Left lung (tissue), 10 donors: ENCODE results near the gene RALGAPB. TPM values are rescaled to one million over a fixed set of nuclear protein-coding genes. Genes with fewer than 3 reads are reported as not detected.
"Not testable (repeated sequence)": the region's sequence is repeated elsewhere in the genome, so short reads cannot be mapped to it uniquely, and the experiment has no call there.

Experiments used
- ATAC-seq: fragments of 200-7000 bp; cut with Tn5 transposase; one replicate; pipeline ENCODE4 v1.9.1; 2020; ENCODE audit warnings: moderate library complexity
- DNase-seq, 4 donors: peaks; one replicate each; pipeline ENCODE4 v3.0.0-alpha.2; 2013 to 2020
- H3K27ac ChIP-seq, 2 donors: fragments of 200-600 bp; sonication (generic) in 1 of 2; one replicate each; pipeline versions ENCODE4 v1.5.0 to v1.8.0; 2020 to 2021
- H3K27me3 ChIP-seq, 2 donors: fragments of 200-600 bp; sonication (generic) in 1 of 2; one replicate each; pipeline versions ENCODE4 v1.5.0 to v1.8.0; 2020 to 2021
- H3K36me3 ChIP-seq, 2 donors: fragments of 200-600 bp; sonication (generic) in 1 of 2; one replicate each; pipeline versions ENCODE4 v1.5.0 to v1.8.0; 2020 to 2021
- H3K4me1 ChIP-seq, 2 donors: fragments of 200-600 bp; one replicate each; pipeline ENCODE4 v1.8.0; 2021
- H3K4me3 ChIP-seq, 2 donors: fragments of 200-600 bp; sonication (generic) in 1 of 2; one replicate each; pipeline versions ENCODE4 v1.5.0 to v1.8.0; 2020 to 2021; ENCODE audit warnings: mild to moderate bottlenecking in 1 of 2
- H3K9me3 ChIP-seq, 2 donors: fragments of 200-600 bp; sonication (generic) in 1 of 2; one replicate each; pipeline versions ENCODE4 v1.5.0 to v1.8.0; 2020 to 2021
- intact Hi-C, 2 donors: fragments of 100-400 bp; cut with DNase I; formaldehyde crosslinking; loops; one replicate each; pipeline versions ENCODE4 v1.11.2 to v1.14.2; 2022
- polyA plus RNA-seq, 6 donors: library from polyadenylated mRNA; unstranded; fragments of 120-200 nt; gene quantifications; one replicate each; pipeline ENCODE4 v1.2.1, GENCODE V29; 2013; ENCODE audit not compliant: insufficient read length in 6 of 6
- total RNA-seq, 2 donors: library from RNA; stranded (reverse); fragmentation: NEBNext Ultra II Directional; extraction: Animal tissue kit (Norgen Biotek cat#: 25700); gene quantifications; one replicate each; pipeline ENCODE4 v1.2.1, GENCODE V29; 2021
- TF ChIP-seq, protein P1 (sequence below), 2 donors: fragments of 200-600 bp; sonication (generic) in 1 of 2; IDR thresholded peaks; one replicate each; pipeline versions ENCODE4 v1.5.0 to v1.8.0; 2021; ENCODE audit warnings: antibody characterized with exemption in 2 of 2
- donor health status: DM: no; HTN: yes; CAD: no.
- donor health status: DM: no; HTN: no; CAD: no.

The RALGAPB gene
- total and polyA plus RNA-seq, 8 donors = 29.6 to 38.4 (median 35.8) TPM

DNA sequence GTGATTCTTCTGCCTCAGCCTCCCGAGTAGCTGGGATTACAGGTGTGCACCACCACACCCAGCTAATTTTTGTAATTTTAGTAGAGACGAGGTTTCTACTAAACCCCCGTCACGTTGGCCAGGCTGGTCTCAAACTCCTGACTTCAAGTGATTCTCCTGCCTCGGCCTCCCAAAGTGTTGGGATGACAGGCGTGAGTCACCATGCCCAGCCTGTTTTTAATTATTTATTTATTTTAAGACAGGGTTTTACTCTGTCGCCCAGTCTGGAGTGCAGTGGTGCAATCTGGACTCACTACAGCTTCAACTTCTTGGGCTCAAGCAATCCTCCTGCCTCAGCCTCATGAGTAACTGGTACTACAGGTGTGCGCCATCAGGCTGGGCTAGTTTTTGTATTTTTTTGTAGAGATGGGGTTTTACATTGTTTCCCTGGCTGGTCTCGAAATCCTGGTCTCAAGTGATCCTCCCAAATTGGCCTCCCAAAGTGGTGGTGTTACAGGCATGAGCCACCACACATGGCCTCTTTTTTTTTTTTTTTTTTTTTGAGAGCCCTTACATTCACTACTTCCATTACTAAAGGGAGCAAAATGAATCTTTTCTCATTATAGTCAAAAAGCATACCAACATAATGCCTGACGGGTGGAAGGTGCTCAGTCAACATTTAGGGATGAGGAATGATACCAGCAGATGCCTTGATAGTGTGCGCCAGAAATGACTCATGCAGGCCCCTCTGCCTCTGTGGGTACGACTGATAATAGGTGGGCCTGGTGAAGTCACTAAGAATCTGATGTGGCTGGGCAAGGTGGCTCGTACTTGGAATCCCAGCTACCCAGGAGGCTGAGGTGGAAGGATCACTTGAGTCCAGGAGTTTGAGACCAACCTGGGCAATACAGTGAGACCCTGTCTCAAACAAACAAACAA is 17.8 kb upstream of the RALGAPB start:
- H3K36me3 ChIP-seq = peaks cover 0 to 10% of the 10 kb centered on the region in 2 donors
- DNase-seq (no peak), ATAC-seq (no peak)
- no peak overlapping the region for H3K27ac ChIP-seq
- H3K4me1 ChIP-seq = peaks cover 0 to 2% of the 10 kb centered on the region in 2 donors
- H3K9me3 ChIP-seq = no peaks in the 10 kb centered on the region
- no peak overlapping the region for H3K4me3 ChIP-seq
- H3K27me3 ChIP-seq = no peaks in the 10 kb centered on the region
- TF ChIP-seq, protein P1, sequence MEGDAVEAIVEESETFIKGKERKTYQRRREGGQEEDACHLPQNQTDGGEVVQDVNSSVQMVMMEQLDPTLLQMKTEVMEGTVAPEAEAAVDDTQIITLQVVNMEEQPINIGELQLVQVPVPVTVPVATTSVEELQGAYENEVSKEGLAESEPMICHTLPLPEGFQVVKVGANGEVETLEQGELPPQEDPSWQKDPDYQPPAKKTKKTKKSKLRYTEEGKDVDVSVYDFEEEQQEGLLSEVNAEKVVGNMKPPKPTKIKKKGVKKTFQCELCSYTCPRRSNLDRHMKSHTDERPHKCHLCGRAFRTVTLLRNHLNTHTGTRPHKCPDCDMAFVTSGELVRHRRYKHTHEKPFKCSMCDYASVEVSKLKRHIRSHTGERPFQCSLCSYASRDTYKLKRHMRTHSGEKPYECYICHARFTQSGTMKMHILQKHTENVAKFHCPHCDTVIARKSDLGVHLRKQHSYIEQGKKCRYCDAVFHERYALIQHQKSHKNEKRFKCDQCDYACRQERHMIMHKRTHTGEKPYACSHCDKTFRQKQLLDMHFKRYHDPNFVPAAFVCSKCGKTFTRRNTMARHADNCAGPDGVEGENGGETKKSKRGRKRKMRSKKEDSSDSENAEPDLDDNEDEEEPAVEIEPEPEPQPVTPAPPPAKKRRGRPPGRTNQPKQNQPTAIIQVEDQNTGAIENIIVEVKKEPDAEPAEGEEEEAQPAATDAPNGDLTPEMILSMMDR (IDR thresholded peaks at IDR 0.05) = no peak
- intact Hi-C loops = no loop called here

DNA sequence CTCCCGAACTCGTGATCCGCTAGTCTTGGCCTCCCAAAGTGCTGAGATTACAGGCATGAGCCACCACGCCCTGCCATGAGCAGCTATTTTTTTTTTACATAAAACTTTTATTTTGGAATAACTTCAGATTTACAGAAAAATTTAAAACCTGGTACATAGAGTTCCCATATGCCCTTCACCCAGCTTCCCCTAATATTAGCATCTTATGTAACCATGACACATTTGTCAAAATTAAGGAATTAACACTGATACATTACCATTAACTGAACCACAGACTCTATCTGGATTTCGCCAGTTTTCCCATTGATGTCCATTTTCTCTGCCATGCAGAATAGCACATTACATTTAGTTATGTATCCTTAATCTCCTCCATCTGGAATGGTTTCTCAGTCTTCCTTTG is 14.3 kb upstream of the RALGAPB start:
- TF ChIP-seq, protein P1 (IDR thresholded peaks at IDR 0.05) = no peak
- Histone ChIP-seq H3K27me3 (no peaks in the 10 kb centered on the region), H3K9me3 (no peaks in the 10 kb centered on the region), H3K4me1 (peaks cover 0 to 2% of the 10 kb centered on the region in 2 donors), H3K4me3 (no peak overlapping the region), H3K36me3 (no peaks in the 10 kb centered on the region), H3K27ac (no peak overlapping the region)
- DNase-seq (no peak), ATAC-seq (no peak)
- intact Hi-C loops = no loop called here

DNA sequence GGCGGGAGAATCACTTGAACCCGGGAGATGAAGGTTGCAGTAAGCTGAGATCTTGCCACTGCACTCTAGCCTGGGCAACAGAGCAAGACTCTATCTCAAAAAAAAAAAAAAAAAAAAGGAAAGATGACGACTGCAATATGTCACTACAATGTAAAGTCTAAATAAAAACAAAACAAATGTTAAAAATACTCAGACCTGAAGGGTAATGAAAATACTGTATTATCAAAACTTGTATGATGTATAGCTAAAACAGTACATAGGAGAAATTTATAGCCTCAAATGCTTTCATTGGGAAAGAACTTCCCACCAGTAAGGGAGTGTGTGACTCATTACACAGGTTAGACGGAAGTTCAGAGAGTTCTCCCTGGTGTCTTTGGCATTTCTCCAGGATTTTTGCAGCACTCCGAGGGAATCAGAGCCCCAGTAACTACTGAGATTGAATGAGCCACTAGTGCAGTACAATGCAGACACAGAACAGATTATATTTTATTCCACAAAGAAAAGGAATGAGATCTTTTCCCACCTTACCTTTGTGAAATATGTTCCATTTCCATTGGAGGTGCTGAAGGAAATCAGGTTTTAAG is 12.5 kb upstream of the RALGAPB start:
- intact Hi-C loops = no loop called here
- H3K4me3 ChIP-seq = no peak overlapping the region
- H3K9me3 ChIP-seq = no peaks in the 10 kb centered on the region
- H3K27me3 ChIP-seq = no peaks in the 10 kb centered on the region
- H3K36me3 ChIP-seq = no peaks in the 10 kb centered on the region
- peak overlapping the region; percentile 48 to 50 for H3K27ac ChIP-seq
- H3K4me1 ChIP-seq = peaks cover 0 to 2% of the 10 kb centered on the region in 2 donors
- TF ChIP-seq, protein P1 (IDR thresholded peaks at IDR 0.05) = no peak
- peak; percentile 97 for ATAC-seq
- peak in 1 of 4 donors; percentile 66 for DNase-seq

DNA sequence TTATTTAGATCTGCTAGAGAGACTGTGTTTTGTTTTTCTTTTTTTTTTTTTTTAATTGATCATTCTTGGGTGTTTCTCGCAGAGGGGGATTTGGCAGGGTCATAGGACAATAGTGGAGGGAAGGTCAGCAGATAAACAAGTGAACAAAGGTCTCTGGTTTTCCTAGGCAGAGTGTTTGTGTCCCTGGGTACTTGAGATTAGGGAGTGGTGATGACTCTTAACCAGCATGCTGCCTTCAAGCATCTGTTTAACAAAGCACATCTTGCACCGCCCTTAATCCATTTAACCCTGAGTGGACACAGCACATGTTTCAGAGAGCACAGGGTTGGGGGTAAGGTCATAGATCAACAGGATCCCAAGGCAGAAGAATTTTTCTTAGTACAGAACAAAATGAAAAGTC is 12.0 kb upstream of the RALGAPB start:
- DNase-seq, H3K27me3 ChIP-seq, H3K36me3 ChIP-seq, H3K4me3 ChIP-seq, H3K9me3 ChIP-seq, intact Hi-C loops, H3K4me1 ChIP-seq: not testable (repeated sequence)
- peak overlapping the region; percentile 48 to 50 for H3K27ac ChIP-seq
- ATAC-seq = peak; percentile 81

DNA sequence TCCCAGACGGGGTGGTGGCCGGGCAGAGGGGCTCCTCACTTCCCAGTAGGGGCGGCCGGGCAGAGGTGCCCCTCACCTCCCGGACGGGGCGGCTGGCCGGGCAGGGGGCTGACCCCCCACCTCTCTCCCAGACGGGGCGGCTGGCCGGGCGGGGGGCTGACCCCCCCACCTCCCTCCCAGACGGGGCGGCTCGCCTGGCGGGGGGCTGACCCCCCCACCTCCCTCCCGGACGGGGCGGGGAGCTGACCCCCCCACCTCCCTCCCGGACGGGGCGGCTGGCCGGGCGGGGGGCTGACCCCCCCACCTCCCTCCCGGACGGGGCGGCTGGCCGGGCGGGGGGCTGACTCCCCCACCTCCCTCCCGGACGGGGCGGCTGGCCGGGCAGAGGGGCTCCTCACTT is 11.5 kb upstream of the RALGAPB start:
- H3K4me1 ChIP-seq, ATAC-seq, H3K9me3 ChIP-seq, H3K27me3 ChIP-seq, H3K4me3 ChIP-seq, intact Hi-C loops, H3K36me3 ChIP-seq, DNase-seq, H3K27ac ChIP-seq: not testable (repeated sequence)

DNA sequence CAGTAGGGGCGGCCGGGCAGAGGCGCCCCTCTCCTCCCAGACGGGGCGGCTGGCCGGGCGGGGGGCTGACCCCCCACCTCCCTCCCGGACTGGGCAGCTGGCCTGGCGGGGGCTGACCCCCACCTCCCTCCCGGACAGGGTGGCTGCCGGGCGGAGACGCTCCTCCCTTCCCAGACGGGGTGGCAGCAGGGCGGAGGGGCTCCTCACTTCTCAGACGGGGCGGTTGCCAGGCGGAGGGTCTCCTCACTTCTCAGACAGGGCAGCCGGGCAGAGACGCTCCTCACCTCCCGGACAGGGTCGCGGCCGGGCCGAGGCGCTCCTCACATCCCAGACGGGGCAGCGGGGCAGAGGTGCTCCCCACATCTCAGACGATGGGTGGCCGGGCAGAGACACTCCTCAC is 11.1 kb upstream of the RALGAPB start:
- H3K9me3 ChIP-seq, H3K36me3 ChIP-seq, H3K27me3 ChIP-seq, H3K4me1 ChIP-seq, ATAC-seq, H3K27ac ChIP-seq, DNase-seq, H3K4me3 ChIP-seq, intact Hi-C loops: not testable (repeated sequence)
